Urinary bladder (tissue), 2 donors: ENCODE measurements around the gene LITAF. TPM values are rescaled to one million over a fixed set of nuclear protein-coding genes. Genes with fewer than 3 reads are reported as not detected.

Experiments
- polyA plus RNA-seq: library from polyadenylated mRNA; stranded (reverse); fragments of 200-250 nt; gene quantifications from one replicate; pipeline ENCODE4 v1.2.3, GENCODE V29; 2013
- total RNA-seq: library from RNA; depleted of rRNA; stranded (reverse); fragments of >200 nt; gene quantifications from one replicate; pipeline ENCODE4 v1.2.3, GENCODE V29; 2014
- donor health status: healthy.

LITAF gene
- total and polyA plus RNA-seq, 2 donors, result 69.7 to 120 TPM

Other genes with a start within 250 kb of the LITAF start
- 14.3 TPM for gene RMI2, start 241.5 kb downstream of the LITAF start, total RNA-seq
- 2.2 TPM for gene RMI2, start 241.5 kb downstream of the LITAF start, polyA plus RNA-seq
- 11.4 TPM for gene SNN, start 81.5 kb upstream of the LITAF start, total RNA-seq
- gene SNN, start 81.5 kb upstream of the LITAF start, polyA plus RNA-seq, result 28.3 TPM
- gene TXNDC11, start 155.9 kb upstream of the LITAF start, total RNA-seq, result 22.7 TPM
- 39.1 TPM for gene TXNDC11, start 155.9 kb upstream of the LITAF start, polyA plus RNA-seq
- gene ZC3H7A, start 210.3 kb upstream of the LITAF start, total RNA-seq, result 78.8 TPM
- gene ZC3H7A, start 210.3 kb upstream of the LITAF start, polyA plus RNA-seq, result 32.2 TPM